H1 (cell line): ENCODE data around the gene DTL. TPM values are rescaled to one million over a fixed set of nuclear protein-coding genes. Genes with fewer than 3 reads are reported as not detected.

Experiments
- CTCF ChIA-PET: fragments of 300-600 bp; sonication (Branson Sonifier 250); formaldehyde crosslinking; loops from one replicate; lab custom pipeline; 2021; ENCODE audit not compliant: partially characterized antibody; lab: Charles Lee
- POLR2A ChIA-PET: fragments of 300-600 bp; sonication (Branson Sonifier 250); formaldehyde crosslinking; loops from one replicate; lab custom pipeline; 2021; ENCODE audit warnings: inconsistent platforms; ENCODE audit not compliant: partially characterized antibody; lab: Charles Lee
- DNase-seq, 2 experiments: peaks; one replicate each; pipeline versions ENCODE4 v3.0.0 to v3.0.0-alpha.2; 2010 to 2022; ENCODE audit warnings: low spot score in 2 of 2, low read depth in 1 of 2, mixed read lengths in 1 of 2
- FAIRE-seq: peaks from 2 replicates; lab custom pipeline; 2011; peaks lifted over from hg19 to GRCh38; lab: Jason Lieb, UNC
- H2AFZ ChIP-seq: 2 replicates; pipeline ENCODE4 v1.8.1; 2012; ENCODE audit warnings: low read length, inconsistent platforms
- H2AK5ac ChIP-seq: 2 replicates; pipeline ENCODE4 v1.6.1; 2013; ENCODE audit warnings: low read depth, low read length
- H2BK120ac ChIP-seq: replicated peaks from 2 replicates; pipeline ENCODE3; 2013; ENCODE audit warnings: low read depth, low read length, inconsistent platforms
- H2BK12ac ChIP-seq: 2 replicates; pipeline ENCODE4 v1.6.1; 2013; ENCODE audit warnings: low read depth, low read length
- H2BK15ac ChIP-seq: 2 replicates; pipeline ENCODE4 v1.6.1; 2013; ENCODE audit warnings: low read length
- H2BK20ac ChIP-seq: 2 replicates; pipeline ENCODE4 v1.6.1; 2013; ENCODE audit warnings: low read length
- H2BK5ac ChIP-seq: 2 replicates; pipeline ENCODE4 v1.6.1; 2013; ENCODE audit warnings: low read depth, low read length
- H3K14ac ChIP-seq: 2 replicates; pipeline ENCODE4 v1.6.1; 2013; ENCODE audit warnings: inconsistent platforms; ENCODE audit not compliant: insufficient read length
- H3K18ac ChIP-seq: 2 replicates; pipeline ENCODE4 v1.6.1; 2013; ENCODE audit warnings: low read length; ENCODE audit errors: extremely low read depth
- H3K23ac ChIP-seq: 2 replicates; pipeline ENCODE4 v1.6.1; 2013; ENCODE audit warnings: inconsistent platforms; ENCODE audit not compliant: insufficient read length
- H3K23me2 ChIP-seq: 2 replicates; pipeline ENCODE4 v1.6.1; 2013; ENCODE audit warnings: low read depth, low read length
- H3K27ac ChIP-seq: 2 replicates; pipeline ENCODE4 v1.6.1; 2011; ENCODE audit warnings: low read depth, low read length, inconsistent platforms
- H3K27me3 ChIP-seq, 4 experiments: replicated peaks in 1 of 4; 1 replicate in 1 of 4; 2 replicates in 3 of 4; pipeline versions ENCODE4 v1.6.1 to v1.8.1; 2011 to 2013; ENCODE audit warnings: low read length in 3 of 4, mild to moderate bottlenecking in 3 of 4, inconsistent platforms in 2 of 4, mixed read lengths in 2 of 4, moderate library complexity in 1 of 4; ENCODE audit not compliant: control insufficient read depth in 3 of 4, insufficient read depth in 3 of 4; ENCODE audit errors: extremely low read depth in 1 of 4
- H3K36me3 ChIP-seq, 4 experiments: 2 replicates each; pipeline versions ENCODE4 v1.6.1 to v1.8.1; 2011 to 2013; ENCODE audit warnings: mild to moderate bottlenecking in 4 of 4, low read length in 3 of 4, moderate library complexity in 2 of 4, control low read depth in 1 of 4, inconsistent platforms in 1 of 4; ENCODE audit not compliant: insufficient read depth in 4 of 4, control insufficient read depth in 2 of 4
- H3K4ac ChIP-seq: replicated peaks from 2 replicates; pipeline ENCODE3; 2013; ENCODE audit warnings: low read length, low read depth, mixed read lengths, inconsistent platforms; ENCODE audit not compliant: insufficient read length
- H3K4me1 ChIP-seq, 4 experiments: replicated peaks in 1 of 4; 1 replicate in 1 of 4; 2 replicates in 3 of 4; pipeline versions ENCODE4 v1.6.1 to v1.8.1; 2011 to 2013; ENCODE audit warnings: low read length in 3 of 4, inconsistent platforms in 2 of 4, mixed read lengths in 1 of 4; ENCODE audit not compliant: insufficient read depth in 4 of 4, control insufficient read depth in 3 of 4
- H3K4me2 ChIP-seq, 2 experiments: 2 replicates each; pipeline versions ENCODE4 v1.6.1 to v1.8.1; 2011 to 2013; ENCODE audit warnings: low read depth in 2 of 2, low read length in 2 of 2, control low read depth in 1 of 2, inconsistent platforms in 1 of 2, mild to moderate bottlenecking in 1 of 2; ENCODE audit not compliant: insufficient read depth in 1 of 2
- H3K4me3 ChIP-seq, 4 experiments: fragments of 200-600, 300-600 bp in 1 of 4; sonication (generic), shearing (Covaris generic), sonication (Bioruptor Twin) in 1 of 4; 2 replicates each; pipeline versions ENCODE4 v1.5.1 to v1.8.1; 2011 to 2016; ENCODE audit warnings: low read length in 4 of 4, low read depth in 3 of 4, control low read depth in 2 of 4, inconsistent platforms in 2 of 4, mild to moderate bottlenecking in 2 of 4, mixed read lengths in 1 of 4, moderate library complexity in 1 of 4; ENCODE audit not compliant: insufficient read depth in 2 of 4; ENCODE audit errors: extremely low read depth in 1 of 4
- H3K56ac ChIP-seq: replicated peaks from 2 replicates; pipeline ENCODE3; 2013; ENCODE audit warnings: low read depth, mild to moderate bottlenecking, mixed read lengths, low read length, inconsistent platforms; ENCODE audit not compliant: insufficient read length
- H3K79me1 ChIP-seq: 2 replicates; pipeline ENCODE4 v1.6.1; 2013; ENCODE audit warnings: low read depth, low read length, control low read depth
- H3K79me2 ChIP-seq, 2 experiments: 2 replicates each; pipeline versions ENCODE4 v1.6.1 to v1.8.1; 2012 to 2013; ENCODE audit warnings: low read length in 2 of 2, mild to moderate bottlenecking in 2 of 2, inconsistent platforms in 1 of 2; ENCODE audit not compliant: insufficient read depth in 2 of 2, control insufficient read depth in 1 of 2
- H3K9ac ChIP-seq, 4 experiments: replicated peaks in 1 of 4; 1 replicate in 1 of 4; 2 replicates in 3 of 4; pipeline versions ENCODE4 v1.6.1 to v1.8.1; 2011 to 2013; ENCODE audit warnings: low read depth in 3 of 4, low read length in 3 of 4, control low read depth in 2 of 4, mild to moderate bottlenecking in 2 of 4, moderate library complexity in 2 of 4, inconsistent platforms in 1 of 4; ENCODE audit errors: extremely low read depth in 1 of 4
- H3K9me3 ChIP-seq, 2 experiments: 2 replicates each; pipeline versions ENCODE4 v1.6.1 to v1.8.1; 2012 to 2013; ENCODE audit warnings: mild to moderate bottlenecking in 2 of 2, moderate library complexity in 2 of 2, control low read depth in 1 of 2, inconsistent platforms in 1 of 2, low read depth in 1 of 2, low read length in 1 of 2, mixed read lengths in 1 of 2; ENCODE audit not compliant: insufficient read depth in 2 of 2
- H4K20me1 ChIP-seq, 2 experiments: replicated peaks in 1 of 2; 2 replicates each; pipeline versions ENCODE3 to v1.8.1; 2011 to 2013; ENCODE audit warnings: inconsistent platforms in 2 of 2, low read length in 2 of 2, mild to moderate bottlenecking in 1 of 2; ENCODE audit not compliant: insufficient read depth in 2 of 2, control insufficient read depth in 1 of 2
- H4K5ac ChIP-seq: 2 replicates; pipeline ENCODE4 v1.6.1; 2013; ENCODE audit warnings: low read length, low read depth, mixed read lengths, inconsistent platforms; ENCODE audit not compliant: insufficient read length
- H4K8ac ChIP-seq: 2 replicates; pipeline ENCODE4 v1.8.0; 2013; ENCODE audit warnings: mild to moderate bottlenecking, moderate library complexity, low read length, inconsistent platforms; ENCODE audit not compliant: insufficient read depth; ENCODE audit errors: extremely low read depth
- H4K91ac ChIP-seq: replicated peaks from 2 replicates; pipeline ENCODE3; 2013; ENCODE audit warnings: low read length, mixed read lengths, inconsistent platforms; ENCODE audit not compliant: insufficient read length
- CHD1 ChIP-seq: IDR thresholded peaks from 2 replicates; pipeline ENCODE4 v1.6.1; 2012; ENCODE audit warnings: low read depth, low read length, improper control_type of control experiment
- CHD2 ChIP-seq: IDR thresholded peaks from 2 replicates; pipeline ENCODE4 v1.6.1; 2012; ENCODE audit warnings: low read length, improper control_type of control experiment
- EZH2 ChIP-seq: fragments of 200-600 bp; sonication (generic); IDR thresholded peaks from 2 replicates; pipeline ENCODE4 v1.7.1; 2012; ENCODE audit warnings: low read depth, mild to moderate bottlenecking, moderate library complexity, low read length, inconsistent platforms; ENCODE audit not compliant: severe bottlenecking
- KDM4A ChIP-seq: IDR thresholded peaks from one replicate; pipeline ENCODE4 v1.7.1; 2012; ENCODE audit warnings: low read depth, mild to moderate bottlenecking, moderate library complexity, low read length, inconsistent platforms; ENCODE audit not compliant: severe bottlenecking
- NRF1 ChIP-seq: IDR thresholded peaks from 2 replicates; pipeline ENCODE4 v1.6.1; 2011; ENCODE audit warnings: mild to moderate bottlenecking, low read depth, low read length, improper control_type of control experiment
- RXRA ChIP-seq: IDR thresholded peaks from 2 replicates; pipeline ENCODE4 v1.6.1; 2011; ENCODE audit warnings: low read depth, mild to moderate bottlenecking, low read length, moderate library complexity; ENCODE audit not compliant: insufficient read depth
- SRF ChIP-seq: IDR thresholded peaks from 2 replicates; pipeline ENCODE4 v1.6.1; 2011; ENCODE audit warnings: mild to moderate bottlenecking, low read depth, low read length, moderate library complexity
- TAF1 ChIP-seq: IDR thresholded peaks from 2 replicates; pipeline ENCODE4 v1.6.1; 2011; ENCODE audit warnings: mild to moderate bottlenecking, low read depth, low read length
- TBP ChIP-seq: IDR thresholded peaks from 2 replicates; pipeline ENCODE4 v1.6.1; 2011; ENCODE audit warnings: low read depth, low read length, improper control_type of control experiment
- WGBS, 2 experiments: shearing (Covaris generic) in 1 of 2; methylation state at CpG; one replicate each; pipeline versions ENCODE4 v1.1.6 to v1.1.7; 2013 to 2015; ENCODE audit warnings: low lambda C conversion rate in 2 of 2, mixed read lengths in 2 of 2, inconsistent platforms in 1 of 2, low coverage in 1 of 2, missing lambda C conversion rate in 1 of 2; ENCODE audit not compliant: insufficient replicate concordance in 2 of 2, insufficient coverage in 1 of 2, insufficient read length in 1 of 2; ENCODE audit errors: extremely low coverage in 1 of 2, missing lambda C conversion rate in 1 of 2; 5-methylcytosine and 5-hydroxymethylcytosine counted together
- polyA plus RNA-seq, 7 experiments: library from polyadenylated mRNA; depleted of rRNA in 3 of 7; stranded (reverse) in 5 of 7; unstranded in 2 of 7; fragments of >200 nt in 5 of 7; fragments of 200-250 nt in 2 of 7; gene quantifications; 1 replicate in 5 of 7; 2 replicates in 1 of 7; 4 replicates in 1 of 7; pipeline versions ENCODE4 v1.2.1 to v1.2.3, GENCODE V29; 2011 to 2013; ENCODE audit warnings: missing spikeins in 2 of 7, mixed read lengths in 2 of 7
- total RNA-seq: library from RNA; stranded (reverse); fragmentation: NEBNext Ultra II Directional; extraction: Animal tissue kit (Norgen Biotek cat#: 25700); gene quantifications from 2 replicates; pipeline ENCODE4 v1.2.1, GENCODE V29; 2021
- TF ChIP-seq, protein P1 (sequence below): IDR thresholded peaks from 2 replicates; pipeline ENCODE4 v1.6.1; 2012; ENCODE audit warnings: inconsistent platforms
- TF ChIP-seq, protein P2 (sequence below): IDR thresholded peaks from 2 replicates; pipeline ENCODE4 v1.6.1; 2011; ENCODE audit warnings: low read depth, mild to moderate bottlenecking, low read length; ENCODE audit not compliant: insufficient read depth

Gene DTL
- total and polyA plus RNA-seq, 2 of the 8 experiments (the other 6 are each of a cell fraction or from before 2014, with no cell fraction given), result 36.0 to 46.9 TPM

GRCh38 chr1:212045981-212046380 lies 10.4 kb downstream of the DTL start:
- Histone ChIP-seq H3K4me1 (no peaks in the 10 kb centered on the region), H3K4me3 (no peak overlapping the region), H2BK5ac (no peak overlapping the region), H4K20me1 (peaks cover 5 to 6% of the 10 kb centered on the region in 2 experiments), H3K27me3 (no peaks in the 10 kb centered on the region), H3K4ac (no peak overlapping the region), H3K36me3 (peaks cover 6 to 72% (median 35%) of the 10 kb centered on the region in 4 experiments), H3K18ac (no peak overlapping the region), H2BK120ac (no peak overlapping the region), H3K79me2 (peaks cover 0 to 41% of the 10 kb centered on the region in 2 experiments; a peak in 2 of 4 replicates), H2AK5ac (no peak overlapping the region), H4K5ac (no peak overlapping the region), H2BK20ac (no peak overlapping the region), H3K23ac (no peak overlapping the region), H2BK12ac (no peak overlapping the region), H3K9me3 (no peaks in the 10 kb centered on the region), H4K91ac (no peak overlapping the region), H3K56ac (no peak overlapping the region), H3K79me1 (no peaks in the 10 kb centered on the region), H3K14ac (no peak overlapping the region), H4K8ac (no peak overlapping the region), H3K9ac (no peak overlapping the region), H2BK15ac (no peak overlapping the region), H3K23me2 (no peaks in the 10 kb centered on the region), H3K27ac (no peak overlapping the region), H3K4me2 (no peak overlapping the region), H2AFZ (no peak overlapping the region)
- TF ChIP-seq EZH2 (no peak), KDM4A (no peak), TBP (no peak), CHD2 (no peak), TAF1 (no peak), CHD1 (no peak), NRF1 (no peak), RXRA (no peak), SRF (no peak)
- TF ChIP-seq, protein P1, sequence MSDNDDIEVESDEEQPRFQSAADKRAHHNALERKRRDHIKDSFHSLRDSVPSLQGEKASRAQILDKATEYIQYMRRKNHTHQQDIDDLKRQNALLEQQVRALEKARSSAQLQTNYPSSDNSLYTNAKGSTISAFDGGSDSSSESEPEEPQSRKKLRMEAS, result no peak
- TF ChIP-seq, protein P2, sequence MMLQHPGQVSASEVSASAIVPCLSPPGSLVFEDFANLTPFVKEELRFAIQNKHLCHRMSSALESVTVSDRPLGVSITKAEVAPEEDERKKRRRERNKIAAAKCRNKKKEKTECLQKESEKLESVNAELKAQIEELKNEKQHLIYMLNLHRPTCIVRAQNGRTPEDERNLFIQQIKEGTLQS, result no peak
- no peak for DNase-seq
- WGBS, 2 experiments, result 100% methylated on average over 2 of the region's 2 CpGs; no CpG with 5 or more reads in 1 of the 2 experiments
- ChIA-PET POLR2A (no interaction called here), CTCF (interaction anchor here (1.1 to 1.6 kb wide), 2 partner anchors 11 to 410 kb away, joined by 5 to 6 read pairs; partner anchors contain the start of genes DTL and INTS7)
- no peak for FAIRE-seq
